HG03139 (cell line): ENCODE measurements around the gene MOB2.

ENCODE experiments used
- ATAC-seq: cut with Tn5 transposase; IDR thresholded peaks from one replicate; pipeline ENCODE4 v1.9.1; 2021; ENCODE audit not compliant: unreplicated experiment

Gene MOB2

DNA sequence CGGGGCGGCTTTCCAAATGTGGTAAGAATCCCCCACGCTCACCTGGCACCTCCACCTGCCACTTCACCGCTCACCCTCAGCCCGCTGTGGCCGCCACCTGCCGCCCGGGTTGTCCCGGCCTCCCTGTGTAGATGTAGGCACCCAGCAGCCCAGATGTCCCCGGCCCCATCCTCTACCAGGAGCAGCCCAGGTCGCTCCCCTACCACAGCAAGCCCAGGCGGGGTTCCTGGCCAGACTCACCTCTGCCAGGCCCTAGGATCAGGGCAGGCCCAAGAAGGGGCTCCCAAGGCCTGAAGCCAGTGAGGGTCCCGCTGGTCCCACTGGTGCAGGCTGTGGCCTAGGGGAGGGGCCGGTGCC, 27.4 kb downstream of the MOB2 start:
- ATAC-seq, result no peak

DNA sequence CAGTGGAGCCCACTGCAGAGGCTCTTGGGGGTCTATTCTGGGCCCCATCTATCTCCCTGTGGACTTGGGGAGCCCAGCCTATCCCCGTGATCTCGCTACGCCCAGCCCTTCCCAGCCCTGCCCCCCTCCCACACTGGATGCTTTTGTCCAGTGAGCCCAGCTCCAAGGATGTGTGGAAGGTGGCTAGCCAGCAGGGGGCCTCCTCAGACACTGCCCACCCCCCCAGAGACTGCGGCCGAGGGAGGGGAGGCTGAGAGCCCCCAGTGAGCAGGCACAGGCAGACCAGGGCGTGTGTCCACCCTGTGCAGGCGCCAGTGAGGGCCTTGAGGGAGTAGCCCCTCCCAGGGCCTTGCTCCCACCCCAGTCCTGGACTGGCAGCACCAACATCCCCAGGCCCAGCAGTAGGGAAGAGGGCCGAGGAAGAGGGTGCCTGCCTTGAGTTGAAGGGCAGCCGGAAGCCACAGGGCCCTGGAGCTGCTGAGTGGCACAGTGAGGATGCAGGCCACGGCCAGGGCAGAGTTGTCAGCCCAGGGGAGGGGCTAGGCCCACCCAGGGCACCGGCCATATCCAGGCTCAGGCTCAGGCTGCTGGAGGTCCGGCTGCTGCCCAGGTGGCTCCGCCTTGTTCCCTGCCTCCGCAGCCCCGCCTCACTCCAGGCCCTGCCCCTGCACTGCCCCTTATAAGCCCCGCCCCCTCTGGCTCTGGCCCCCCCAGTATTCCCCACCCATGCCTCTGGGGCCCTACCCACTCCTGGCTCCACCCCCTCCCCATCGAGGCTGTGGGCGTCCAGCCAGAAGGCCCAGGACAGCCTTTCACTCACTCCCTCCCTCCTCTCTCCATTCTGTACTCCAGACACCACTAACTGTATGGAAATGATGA, 28.0 kb downstream of the MOB2 start:
- ATAC-seq, result no peak

DNA sequence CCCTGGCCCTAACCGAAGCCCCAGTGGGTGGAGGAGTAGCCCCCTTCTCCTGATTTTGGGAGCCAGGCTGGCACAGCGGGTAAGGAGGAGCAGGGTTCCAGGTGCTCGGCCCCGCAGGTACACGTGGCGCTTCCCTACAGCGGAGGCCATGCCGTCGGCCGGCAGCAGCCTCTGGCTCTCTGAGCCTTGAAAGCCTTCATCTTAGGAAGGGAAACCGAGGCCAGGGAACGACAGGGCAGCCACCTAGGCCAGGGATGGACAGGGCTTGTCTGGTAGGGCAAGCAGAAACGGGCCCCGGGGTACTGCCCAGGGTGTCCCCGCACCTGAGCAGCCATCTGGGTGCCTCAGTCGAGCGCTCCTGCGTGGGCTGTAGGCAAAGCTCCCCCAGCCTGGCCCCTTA, 28.7 kb downstream of the MOB2 start:
- no peak for ATAC-seq

DNA sequence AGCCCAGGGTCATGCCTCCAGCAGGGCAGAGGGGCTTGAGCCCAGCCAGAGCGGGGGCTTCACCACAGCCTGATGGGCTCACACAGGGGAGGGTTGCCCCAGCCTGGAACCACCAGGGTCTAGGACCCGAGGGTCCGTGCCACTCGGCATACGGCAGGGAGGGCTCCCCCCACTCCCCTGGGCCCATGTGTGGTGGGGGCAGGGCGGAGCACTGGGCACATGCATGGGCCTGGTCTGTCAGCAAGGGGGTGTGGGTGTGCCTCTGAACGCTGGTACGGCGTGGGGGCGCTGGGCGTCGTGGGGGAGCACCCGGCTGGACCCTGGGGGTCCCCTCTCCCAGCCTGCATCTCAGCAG, 29.3 kb downstream of the MOB2 start:
- ATAC-seq, result no peak

DNA sequence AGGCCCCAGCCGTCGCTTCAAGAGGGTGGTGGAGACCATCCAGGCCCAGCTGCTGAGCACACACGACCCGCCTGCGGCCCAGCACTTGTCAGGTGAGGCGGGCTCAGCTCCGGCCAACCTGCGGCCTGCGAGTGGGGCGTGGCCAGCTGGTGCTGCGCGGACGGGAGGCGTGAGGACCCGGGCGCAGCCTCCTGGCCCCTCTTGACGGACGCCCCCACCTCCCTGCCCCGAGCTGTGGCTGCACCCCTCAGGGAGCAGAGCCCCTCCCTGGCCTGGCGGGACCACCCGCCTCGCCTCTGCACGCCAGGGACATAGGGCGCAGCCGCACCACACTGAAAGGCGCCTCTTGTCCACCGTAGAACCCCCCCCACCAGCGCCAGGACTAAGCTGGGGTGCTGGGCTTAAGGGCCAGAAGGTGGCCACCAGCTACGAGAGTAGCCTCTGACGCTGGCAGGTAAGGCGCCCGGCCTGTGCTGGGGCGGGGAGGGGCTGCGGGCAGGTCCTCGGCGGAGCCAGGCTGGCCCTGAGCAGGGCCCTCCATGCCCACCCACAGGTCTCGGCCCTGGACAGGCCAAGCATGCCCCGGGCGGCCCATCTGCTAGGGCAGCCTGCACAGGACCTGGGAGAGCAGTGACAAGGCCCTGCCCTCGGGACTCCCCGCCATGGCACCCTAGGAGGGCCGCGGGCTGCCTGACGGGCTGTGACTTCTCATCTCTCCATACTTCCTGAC, 29.8 kb downstream of the MOB2 start:
- ATAC-seq, result no peak

DNA sequence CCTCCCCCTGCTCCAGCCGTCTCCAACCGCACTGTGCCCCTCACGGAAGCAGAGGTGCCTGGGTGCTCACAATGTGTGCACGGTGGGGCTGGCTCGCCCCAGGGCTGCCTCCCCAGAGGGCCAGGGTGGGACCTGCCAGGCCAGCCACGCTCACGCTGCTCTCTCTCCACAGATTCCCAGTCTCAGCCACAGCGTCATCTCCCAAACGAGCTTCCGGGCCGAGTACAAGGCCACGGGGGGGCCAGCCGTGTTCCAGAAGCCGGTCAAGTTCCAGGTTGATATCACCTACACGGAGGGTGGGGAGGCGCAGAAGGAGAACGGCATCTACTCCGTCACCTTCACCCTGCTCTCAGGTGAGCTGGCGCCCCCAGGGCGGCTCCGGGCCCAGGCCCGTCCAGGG, 30.4 kb downstream of the MOB2 start:
- ATAC-seq, result no peak

DNA sequence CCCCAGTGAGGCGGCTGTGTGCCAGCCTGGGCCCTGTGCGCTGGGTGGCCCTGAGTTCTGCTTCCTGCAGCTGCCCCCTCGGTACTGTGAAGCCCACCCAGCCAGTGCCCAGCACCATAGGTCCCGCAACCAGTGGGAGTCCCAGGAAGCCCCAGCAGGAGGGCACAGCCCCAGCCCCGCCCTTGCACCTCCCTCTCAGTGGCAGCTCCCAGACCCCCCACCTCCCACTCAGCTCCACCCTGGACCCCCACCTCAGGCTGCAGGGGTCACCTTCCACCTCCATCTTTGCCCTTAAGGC, 30.9 kb downstream of the MOB2 start:
- no peak for ATAC-seq

DNA sequence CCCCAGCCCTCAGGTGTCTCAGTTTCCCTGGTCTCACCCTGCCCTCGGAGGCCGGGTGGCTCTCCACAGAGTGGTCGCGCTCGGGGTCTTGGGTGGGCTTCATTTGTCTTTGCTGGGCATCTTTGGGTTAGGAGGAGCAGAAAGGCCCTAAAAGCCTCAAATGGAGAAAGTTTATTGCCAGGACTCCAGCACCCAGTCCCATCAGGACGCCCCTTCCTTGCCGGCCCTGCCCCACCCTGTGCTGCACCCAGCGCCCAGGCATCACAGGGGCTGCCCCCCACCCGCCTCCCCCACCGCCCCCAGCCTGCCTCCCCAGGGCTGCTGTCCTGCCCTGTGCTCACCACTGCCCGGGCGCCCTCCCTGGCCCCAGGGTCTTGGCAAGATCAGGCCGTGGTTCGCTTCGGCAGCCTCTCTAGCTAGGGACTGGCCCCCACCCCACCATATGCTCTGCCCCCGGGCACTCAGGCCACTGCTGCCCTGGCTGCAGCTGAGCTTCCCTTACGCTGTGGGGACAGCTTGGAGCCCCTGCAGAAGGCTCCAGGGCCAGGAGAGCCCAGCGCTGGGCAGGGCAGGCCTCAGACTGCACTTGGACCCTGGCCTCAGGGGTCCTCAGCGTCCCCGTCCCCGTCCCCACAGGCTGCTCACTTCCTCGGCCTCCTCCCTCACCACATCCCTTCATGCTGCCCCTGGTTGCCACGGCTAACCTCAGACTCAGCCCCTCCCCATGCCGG, 31.4 kb downstream of the MOB2 start:
- ATAC-seq, result no peak

DNA sequence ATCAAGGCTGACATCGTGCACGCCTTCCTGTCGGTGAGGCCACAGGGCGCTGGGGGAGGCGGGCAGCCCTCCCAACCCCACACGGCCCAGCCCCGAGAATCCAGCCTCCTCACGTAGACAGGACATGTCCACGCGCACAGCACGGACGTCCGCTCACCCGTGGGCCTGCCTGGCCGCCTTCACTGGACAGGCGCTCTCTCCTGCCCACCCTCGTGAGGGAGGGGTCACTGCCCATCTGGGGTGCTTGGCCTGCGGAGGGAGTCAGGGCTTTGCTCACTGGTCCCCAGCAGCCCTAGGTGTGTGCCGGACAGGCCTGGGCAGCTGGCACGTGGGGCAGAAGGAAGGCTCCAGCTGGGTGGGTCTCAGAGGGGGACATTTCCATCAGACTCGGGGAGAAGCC, 32.0 kb downstream of the MOB2 start:
- ATAC-seq, result no peak

DNA sequence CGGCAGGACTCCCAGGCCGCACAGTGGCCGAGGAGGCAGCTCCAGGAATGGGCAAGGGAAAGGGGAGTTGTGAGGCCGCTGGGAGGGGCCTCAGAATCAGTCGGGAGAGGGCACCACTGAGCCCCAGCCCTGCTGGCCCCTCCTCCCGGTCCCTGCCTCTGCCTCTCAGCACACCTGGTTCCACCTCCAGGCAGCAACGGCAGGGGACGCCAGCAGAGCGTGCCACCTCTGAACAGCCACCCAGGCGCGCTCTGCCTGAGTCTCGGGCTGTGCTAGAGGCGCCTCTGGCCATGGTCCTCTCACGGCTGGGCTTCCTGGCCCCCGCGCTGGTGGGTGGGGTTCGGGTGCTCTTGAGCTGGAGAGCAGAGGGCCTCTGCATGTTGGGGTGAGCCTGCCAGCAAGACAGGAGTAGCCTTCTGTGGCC, 33.0 kb downstream of the MOB2 start:
- no peak for ATAC-seq

DNA sequence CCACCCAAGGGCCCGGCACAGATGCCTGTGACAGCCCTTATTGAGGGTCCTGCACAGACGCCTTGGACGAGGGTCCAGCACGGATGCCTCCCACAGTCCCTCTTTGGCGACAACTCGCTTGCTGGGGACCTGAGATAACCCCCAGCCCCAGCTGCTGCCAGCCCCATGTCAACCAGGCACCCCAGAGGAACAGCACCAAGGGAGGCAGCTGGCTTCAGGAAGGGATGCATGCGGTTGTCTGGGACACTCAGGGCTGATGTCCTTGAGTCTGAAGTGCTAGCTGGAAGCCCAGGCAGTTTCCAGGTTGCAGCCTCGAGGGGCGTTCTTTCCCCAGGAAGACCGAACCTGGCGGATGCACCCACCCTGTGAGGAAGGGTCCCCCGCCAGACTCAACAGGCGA, 33.8 kb downstream of the MOB2 start:
- ATAC-seq, result no peak

DNA sequence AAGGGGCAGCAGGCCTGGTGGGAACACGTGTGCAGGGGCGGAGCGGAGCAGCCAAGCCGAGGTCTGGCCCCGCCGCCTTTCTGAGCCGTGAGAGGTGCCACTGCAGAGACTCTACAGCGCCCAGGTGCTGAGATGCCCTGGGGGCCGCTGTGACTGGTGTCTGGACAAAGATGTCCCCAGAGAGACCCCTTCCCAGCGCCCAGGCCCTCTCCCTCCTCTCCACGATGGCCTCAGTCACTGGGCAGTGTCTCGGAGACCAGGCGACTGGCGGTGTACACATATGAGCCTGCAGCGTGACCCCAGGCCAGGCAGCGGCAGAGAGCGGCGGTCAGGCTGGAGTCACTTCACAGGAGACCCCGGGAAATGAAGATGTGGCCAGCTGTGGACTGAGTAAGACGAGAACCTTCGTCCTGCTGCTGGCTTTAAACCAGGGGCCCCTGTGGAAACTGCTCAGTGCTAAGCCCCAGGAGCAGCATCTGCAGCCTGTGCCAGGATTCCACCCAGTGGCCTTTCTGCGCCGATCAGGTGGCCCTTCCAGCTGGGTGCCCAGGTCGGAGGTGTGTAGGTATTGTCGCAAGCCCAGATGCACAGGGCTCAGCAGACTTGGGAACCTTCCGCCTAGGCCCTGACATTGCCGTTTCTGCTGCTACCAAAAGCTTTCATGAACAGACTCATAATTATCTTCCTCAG, 34.7 kb downstream of the MOB2 start:
- ATAC-seq, result no peak

DNA sequence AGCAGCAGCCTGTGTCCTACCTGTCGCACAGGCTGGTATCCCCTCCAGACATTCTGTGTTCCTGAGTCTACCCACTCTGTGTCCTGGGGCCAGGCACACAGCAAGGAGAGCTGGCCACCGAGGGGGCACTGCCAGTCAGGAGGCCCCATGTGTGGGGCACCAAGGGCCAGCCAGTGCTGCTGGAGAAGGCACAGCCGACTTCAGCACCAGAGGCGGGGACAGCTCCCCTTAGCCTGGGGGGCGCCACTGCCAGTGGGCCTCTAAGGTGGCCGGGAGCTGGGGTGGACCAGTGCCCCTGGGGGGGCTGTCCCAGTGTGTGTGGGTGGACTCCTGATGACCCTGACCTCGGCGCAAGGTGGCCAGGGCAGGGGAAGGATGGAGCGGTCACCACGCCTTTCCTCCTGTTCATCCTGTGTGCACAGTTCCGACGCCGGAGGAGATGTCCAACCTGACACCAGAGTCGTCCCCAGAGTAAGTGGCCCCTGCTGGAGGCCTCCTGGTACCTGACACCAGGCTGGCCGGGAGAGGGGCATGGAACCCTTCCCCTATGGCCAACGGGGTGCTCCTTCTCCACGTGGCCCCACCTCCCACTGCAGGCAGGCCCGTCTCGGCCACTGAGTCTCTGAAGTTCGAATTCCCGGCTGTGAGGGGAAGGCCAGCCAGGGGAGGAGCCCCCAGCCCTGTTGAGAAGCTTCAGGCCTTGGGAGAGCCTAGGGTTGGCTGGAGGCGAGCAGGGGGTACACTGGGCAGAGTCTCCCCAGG, 35.4 kb downstream of the MOB2 start:
- no peak for ATAC-seq

DNA sequence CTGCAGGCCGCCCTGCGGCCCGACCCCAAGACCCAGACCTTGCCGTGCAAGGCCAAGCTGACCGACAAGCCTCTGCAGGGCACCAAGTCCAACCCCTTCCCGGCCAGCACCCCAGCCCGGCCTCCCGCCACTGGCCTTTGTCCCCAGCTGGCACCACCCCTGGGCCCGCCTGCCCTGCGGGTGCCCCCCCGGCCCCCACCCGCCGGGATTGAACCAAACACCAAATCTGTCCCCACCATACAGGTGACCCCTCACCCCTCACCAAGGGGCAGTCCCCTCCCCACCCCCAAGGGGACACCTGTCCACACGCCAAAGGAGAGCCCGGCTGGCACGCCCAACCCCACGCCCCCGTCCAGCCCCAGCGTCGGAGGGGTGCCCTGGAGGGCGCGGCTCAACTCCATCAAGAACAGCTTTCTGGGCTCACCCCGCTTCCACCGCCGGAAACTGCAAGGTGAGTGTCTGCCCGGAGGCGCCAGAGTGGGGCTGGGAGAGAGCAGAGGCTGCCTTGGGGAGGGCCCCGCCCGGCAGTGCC, 36.2 kb downstream of the MOB2 start:
- no peak for ATAC-seq

DNA sequence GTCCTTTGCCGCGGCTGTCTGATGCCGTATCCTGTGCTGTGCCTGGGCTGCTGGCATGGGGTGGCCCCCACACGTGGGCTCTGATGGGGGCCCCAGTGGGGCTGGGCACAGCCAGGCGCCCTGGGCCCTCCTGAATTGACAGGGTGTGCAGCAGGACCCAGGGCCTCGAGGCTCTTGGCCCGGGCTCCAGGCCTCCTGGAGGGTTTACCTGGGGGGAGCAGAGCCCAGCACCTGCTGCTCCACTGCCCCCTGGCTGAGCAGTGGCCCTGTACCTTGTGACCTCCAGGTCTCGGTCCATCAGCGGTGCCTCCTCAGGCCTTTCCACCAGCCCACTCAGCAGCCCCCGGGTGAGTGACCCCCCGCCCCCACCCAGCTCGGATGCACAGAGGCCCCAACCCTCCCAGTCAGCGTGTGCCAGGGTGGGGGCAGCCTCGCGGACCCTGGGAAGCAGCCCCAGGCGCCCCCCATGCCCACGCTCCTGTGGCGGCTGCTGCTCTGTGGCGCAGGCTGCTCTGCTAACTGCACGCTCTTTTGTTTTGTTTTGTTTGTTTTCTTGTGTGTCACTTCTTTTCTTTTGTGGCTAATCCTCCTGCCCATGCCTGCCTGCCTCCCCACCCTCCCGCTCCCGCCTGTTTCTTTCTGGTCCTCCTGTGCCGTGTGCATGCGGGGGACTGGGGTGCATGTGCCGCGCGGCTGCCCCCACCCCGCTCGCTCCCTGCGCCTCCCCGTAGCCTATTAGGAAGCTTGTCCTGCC, 36.9 kb downstream of the MOB2 start:
- no peak for ATAC-seq

DNA sequence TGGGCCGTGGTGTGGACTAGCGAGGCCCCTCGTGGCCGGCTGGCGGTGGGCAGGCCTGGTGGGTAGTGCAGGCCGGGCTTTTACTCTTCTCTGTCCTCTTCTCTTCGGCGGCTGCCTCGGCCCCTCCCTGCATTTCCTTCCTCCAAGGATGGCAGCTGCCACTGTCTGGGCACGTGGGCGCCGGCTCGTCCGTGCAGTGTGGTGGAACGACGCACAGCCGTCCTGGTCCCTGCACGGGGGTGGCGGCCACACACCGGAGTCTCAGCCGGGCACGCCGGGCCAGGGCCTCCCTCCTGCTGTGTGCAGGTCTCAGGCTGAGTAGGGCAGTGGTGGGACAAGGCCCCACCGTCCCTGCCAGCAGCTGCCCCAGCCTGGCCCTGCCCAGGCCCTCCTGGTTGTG, 37.7 kb downstream of the MOB2 start:
- no peak for ATAC-seq

DNA sequence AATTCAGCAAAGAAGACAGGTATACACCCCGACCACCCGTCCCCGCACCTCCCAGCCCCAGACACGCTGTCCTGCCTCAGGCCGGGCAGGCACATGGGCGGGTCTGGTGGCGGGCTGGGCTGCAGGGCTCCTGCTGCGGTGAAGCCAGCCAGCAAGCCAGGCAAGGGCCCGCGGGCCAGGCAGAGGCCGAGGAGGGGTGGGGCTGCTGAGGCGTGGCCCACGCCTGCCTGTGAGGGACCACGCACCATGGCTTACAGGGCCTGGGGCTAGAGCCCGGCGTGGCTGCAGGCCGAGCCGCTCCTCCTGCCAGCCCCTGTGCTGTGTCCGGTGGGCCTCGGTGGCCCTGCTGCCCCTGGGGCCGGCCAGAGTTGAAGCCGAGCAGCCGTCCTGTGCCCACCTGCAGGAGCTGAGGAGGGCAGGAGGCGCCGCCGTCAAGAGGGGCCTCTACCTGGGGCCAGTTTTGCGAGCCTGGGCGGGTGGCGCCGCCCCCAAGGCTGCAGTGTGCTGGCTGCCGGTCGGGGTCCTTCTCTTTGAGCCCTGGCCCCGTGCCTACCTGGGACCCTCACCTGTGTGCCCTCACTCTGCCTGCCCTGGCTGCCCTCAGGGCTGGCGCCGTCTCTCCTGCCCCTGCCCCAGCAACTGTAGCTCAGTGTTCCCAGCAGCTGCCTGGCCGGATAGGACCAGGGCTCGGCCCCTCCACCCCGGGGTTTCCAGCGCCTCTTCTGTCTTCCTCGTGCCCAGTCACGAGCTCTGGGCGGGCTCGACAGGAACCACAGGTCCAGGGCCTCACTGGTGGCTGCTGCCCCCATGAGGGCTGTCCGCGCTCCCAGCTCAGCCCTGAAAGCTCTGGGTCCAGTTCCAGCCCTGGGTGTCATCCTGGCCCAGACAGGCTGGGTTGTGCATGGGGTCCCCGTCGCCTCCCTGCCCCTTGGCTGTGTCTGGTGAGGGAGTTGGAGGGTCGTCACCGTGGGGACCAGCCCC, 38.4 kb downstream of the MOB2 start:
- no peak for ATAC-seq

DNA sequence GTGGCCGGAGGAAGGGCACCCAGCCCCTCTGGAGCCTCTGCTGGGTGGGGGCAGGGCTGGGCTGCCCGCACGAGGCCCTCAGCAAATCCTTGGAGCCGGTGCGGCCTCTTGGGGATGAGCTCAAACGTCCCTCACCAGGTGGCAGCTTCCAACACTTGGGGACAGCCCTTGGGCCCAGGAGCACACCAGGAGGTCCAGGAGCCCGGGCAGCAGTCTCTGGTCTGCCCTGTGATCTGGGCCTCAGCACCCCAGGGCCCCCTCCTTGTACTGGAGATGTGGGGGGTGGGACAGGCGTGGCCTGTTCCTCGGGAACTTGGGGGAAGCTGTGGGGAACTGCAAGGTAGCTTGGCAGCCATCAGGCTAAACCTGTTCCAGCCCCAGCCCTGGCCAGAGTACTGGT, 40.0 kb downstream of the MOB2 start:
- ATAC-seq, result no peak
